Measurements from ENCODE around the gene HAL. TPM values are rescaled to one million over a fixed set of nuclear protein-coding genes. Genes with fewer than 3 reads are reported as not detected.

HAL gene
- total RNA-seq, 1 experiment from 2014 or later = 0.39 TPM

DNA sequence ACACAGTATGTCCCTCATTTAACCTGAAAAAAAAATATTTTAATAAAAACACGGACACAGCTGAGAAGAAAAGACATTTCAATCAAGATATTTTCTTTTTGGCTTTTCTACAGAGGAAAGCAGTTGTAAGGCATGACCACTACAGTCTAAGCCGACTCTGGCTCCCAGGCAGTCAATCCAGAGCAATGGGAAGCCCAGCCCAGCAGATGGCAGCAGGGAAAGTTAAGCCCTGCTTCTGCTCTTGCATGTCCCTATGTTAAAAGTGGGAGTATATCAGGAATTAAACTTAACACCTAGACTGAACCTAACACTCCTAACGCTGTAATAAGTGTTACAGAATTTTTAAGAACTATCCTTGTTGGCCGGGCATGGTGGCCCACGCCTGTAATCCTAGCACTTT, 19.5 kb upstream of the HAL start (continued):
- TF ChIP-seq, protein P1, sequence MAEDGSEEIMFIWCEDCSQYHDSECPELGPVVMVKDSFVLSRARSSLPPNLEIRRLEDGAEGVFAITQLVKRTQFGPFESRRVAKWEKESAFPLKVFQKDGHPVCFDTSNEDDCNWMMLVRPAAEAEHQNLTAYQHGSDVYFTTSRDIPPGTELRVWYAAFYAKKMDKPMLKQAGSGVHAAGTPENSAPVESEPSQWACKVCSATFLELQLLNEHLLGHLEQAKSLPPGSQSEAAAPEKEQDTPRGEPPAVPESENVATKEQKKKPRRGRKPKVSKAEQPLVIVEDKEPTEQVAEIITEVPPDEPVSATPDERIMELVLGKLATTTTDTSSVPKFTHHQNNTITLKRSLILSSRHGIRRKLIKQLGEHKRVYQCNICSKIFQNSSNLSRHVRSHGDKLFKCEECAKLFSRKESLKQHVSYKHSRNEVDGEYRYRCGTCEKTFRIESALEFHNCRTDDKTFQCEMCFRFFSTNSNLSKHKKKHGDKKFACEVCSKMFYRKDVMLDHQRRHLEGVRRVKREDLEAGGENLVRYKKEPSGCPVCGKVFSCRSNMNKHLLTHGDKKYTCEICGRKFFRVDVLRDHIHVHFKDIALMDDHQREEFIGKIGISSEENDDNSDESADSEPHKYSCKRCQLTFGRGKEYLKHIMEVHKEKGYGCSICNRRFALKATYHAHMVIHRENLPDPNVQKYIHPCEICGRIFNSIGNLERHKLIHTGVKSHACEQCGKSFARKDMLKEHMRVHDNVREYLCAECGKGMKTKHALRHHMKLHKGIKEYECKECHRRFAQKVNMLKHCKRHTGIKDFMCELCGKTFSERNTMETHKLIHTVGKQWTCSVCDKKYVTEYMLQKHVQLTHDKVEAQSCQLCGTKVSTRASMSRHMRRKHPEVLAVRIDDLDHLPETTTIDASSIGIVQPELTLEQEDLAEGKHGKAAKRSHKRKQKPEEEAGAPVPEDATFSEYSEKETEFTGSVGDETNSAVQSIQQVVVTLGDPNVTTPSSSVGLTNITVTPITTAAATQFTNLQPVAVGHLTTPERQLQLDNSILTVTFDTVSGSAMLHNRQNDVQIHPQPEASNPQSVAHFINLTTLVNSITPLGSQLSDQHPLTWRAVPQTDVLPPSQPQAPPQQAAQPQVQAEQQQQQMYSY (CRISPR knock-in tag; IDR thresholded peaks at IDR 0.05) = no peak

DNA sequence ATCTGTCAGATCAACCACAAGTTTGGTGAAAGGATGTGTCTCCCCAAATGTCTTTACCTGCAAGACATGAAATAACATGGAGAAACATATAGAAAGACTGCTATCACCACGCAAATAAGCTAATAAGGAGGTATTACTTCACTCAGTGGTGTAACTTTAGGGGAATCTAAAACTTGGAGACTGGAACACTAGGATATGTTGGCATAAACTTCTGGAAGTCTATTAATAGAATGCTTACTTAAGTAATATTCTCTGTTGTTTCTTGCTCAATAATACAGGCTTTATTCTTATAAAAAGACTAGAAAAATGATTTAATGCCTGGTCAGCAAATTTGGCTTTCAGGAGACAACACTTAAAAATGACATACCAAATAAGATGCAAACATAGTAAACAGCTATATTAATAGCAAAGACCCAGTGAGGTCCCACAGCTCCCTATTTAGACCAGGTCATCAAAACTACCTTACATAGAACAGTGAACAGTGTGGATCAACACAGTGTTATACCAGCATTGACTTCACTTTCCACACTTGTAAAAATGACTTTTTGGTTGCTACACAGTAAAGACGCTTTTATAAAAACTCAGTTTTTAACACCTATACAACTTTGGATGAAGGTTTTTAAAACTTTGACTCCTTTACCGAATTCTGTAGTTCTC, 18.9 kb upstream of the HAL start:
- no peaks in the 10 kb centered on the region for H3K9me3 Mint-ChIP-seq
- no peak for ATAC-seq
- no peak overlapping the region for H3K4me3 Mint-ChIP-seq
- ChIA-PET CTCF (no interaction called here), POLR2A (no interaction called here)
- H3K4me1 Mint-ChIP-seq = no peaks in the 10 kb centered on the region
- peaks cover 73% of the 10 kb centered on the region for H3K36me3 Mint-ChIP-seq
- TF ChIP-seq, protein P2, sequence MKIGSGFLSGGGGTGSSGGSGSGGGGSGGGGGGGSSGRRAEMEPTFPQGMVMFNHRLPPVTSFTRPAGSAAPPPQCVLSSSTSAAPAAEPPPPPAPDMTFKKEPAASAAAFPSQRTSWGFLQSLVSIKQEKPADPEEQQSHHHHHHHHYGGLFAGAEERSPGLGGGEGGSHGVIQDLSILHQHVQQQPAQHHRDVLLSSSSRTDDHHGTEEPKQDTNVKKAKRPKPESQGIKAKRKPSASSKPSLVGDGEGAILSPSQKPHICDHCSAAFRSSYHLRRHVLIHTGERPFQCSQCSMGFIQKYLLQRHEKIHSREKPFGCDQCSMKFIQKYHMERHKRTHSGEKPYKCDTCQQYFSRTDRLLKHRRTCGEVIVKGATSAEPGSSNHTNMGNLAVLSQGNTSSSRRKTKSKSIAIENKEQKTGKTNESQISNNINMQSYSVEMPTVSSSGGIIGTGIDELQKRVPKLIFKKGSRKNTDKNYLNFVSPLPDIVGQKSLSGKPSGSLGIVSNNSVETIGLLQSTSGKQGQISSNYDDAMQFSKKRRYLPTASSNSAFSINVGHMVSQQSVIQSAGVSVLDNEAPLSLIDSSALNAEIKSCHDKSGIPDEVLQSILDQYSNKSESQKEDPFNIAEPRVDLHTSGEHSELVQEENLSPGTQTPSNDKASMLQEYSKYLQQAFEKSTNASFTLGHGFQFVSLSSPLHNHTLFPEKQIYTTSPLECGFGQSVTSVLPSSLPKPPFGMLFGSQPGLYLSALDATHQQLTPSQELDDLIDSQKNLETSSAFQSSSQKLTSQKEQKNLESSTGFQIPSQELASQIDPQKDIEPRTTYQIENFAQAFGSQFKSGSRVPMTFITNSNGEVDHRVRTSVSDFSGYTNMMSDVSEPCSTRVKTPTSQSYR (CRISPR knock-in tag; IDR thresholded peaks at IDR 0.05) = no peak
- TF ChIP-seq, protein P3, sequence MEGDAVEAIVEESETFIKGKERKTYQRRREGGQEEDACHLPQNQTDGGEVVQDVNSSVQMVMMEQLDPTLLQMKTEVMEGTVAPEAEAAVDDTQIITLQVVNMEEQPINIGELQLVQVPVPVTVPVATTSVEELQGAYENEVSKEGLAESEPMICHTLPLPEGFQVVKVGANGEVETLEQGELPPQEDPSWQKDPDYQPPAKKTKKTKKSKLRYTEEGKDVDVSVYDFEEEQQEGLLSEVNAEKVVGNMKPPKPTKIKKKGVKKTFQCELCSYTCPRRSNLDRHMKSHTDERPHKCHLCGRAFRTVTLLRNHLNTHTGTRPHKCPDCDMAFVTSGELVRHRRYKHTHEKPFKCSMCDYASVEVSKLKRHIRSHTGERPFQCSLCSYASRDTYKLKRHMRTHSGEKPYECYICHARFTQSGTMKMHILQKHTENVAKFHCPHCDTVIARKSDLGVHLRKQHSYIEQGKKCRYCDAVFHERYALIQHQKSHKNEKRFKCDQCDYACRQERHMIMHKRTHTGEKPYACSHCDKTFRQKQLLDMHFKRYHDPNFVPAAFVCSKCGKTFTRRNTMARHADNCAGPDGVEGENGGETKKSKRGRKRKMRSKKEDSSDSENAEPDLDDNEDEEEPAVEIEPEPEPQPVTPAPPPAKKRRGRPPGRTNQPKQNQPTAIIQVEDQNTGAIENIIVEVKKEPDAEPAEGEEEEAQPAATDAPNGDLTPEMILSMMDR (IDR thresholded peaks at IDR 0.05) = no peak
- DNase-seq (ENCODE audit: low spot score) = no peak
- H3K27me3 Mint-ChIP-seq (ENCODE audit: low read depth) = no peaks in the 10 kb centered on the region
- H3K27ac Mint-ChIP-seq = no peak overlapping the region

GRCh38 chr12:96007729-96008128, 11.6 kb upstream of the HAL start:
- TF ChIP-seq EMX1 (CRISPR knock-in tag; IDR thresholded peaks at IDR 0.05) (no peak), ZNF396 (CRISPR knock-in tag; IDR thresholded peaks at IDR 0.05; ENCODE audit: borderline replicate concordance) (no peak), ZMAT4 (CRISPR knock-in tag; IDR thresholded peaks at IDR 0.05) (no peak), ZNF263 (CRISPR knock-in tag; IDR thresholded peaks at IDR 0.05; ENCODE audit: low read depth) (no peak), ZNF121 (CRISPR knock-in tag; IDR thresholded peaks at IDR 0.05) (no peak), JUN (CRISPR knock-in tag; IDR thresholded peaks at IDR 0.05) (no peak), NFYB (CRISPR knock-in tag; conservative IDR thresholded peaks at IDR 0.05; ENCODE audit: low read depth) (no peak), MXD4 (CRISPR knock-in tag; IDR thresholded peaks at IDR 0.05; ENCODE audit: borderline replicate concordance) (no peak), RELA (CRISPR knock-in tag; IDR thresholded peaks at IDR 0.05; ENCODE audit: borderline replicate concordance) (no peak)
- TF ChIP-seq, protein P4, sequence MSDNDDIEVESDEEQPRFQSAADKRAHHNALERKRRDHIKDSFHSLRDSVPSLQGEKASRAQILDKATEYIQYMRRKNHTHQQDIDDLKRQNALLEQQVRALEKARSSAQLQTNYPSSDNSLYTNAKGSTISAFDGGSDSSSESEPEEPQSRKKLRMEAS (CRISPR knock-in tag; IDR thresholded peaks at IDR 0.05) = no peak
- TF ChIP-seq, protein P5, sequence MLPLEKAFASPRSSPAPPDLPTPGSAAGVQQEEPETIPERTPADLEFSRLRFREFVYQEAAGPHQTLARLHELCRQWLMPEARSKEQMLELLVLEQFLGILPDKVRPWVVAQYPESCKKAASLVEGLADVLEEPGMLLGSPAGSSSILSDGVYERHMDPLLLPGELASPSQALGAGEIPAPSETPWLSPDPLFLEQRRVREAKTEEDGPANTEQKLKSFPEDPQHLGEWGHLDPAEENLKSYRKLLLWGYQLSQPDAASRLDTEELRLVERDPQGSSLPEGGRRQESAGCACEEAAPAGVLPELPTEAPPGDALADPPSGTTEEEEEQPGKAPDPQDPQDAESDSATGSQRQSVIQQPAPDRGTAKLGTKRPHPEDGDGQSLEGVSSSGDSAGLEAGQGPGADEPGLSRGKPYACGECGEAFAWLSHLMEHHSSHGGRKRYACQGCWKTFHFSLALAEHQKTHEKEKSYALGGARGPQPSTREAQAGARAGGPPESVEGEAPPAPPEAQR (CRISPR knock-in tag; IDR thresholded peaks at IDR 0.05) = no peak
- TF ChIP-seq, protein P6, sequence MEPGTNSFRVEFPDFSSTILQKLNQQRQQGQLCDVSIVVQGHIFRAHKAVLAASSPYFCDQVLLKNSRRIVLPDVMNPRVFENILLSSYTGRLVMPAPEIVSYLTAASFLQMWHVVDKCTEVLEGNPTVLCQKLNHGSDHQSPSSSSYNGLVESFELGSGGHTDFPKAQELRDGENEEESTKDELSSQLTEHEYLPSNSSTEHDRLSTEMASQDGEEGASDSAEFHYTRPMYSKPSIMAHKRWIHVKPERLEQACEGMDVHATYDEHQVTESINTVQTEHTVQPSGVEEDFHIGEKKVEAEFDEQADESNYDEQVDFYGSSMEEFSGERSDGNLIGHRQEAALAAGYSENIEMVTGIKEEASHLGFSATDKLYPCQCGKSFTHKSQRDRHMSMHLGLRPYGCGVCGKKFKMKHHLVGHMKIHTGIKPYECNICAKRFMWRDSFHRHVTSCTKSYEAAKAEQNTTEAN (CRISPR knock-in tag; IDR thresholded peaks at IDR 0.05) = no peak
- H3K36me3 Mint-ChIP-seq = peaks cover 67% of the 10 kb centered on the region
- CTCF ChIA-PET = no interaction called here
- no peaks in the 10 kb centered on the region for H3K27me3 Mint-ChIP-seq (ENCODE audit: low read depth)
- no peaks in the 10 kb centered on the region for H3K9me3 Mint-ChIP-seq
- ATAC-seq (no peak), DNase-seq (ENCODE audit: low spot score) (no peak)
- no peak overlapping the region for H3K27ac Mint-ChIP-seq
- no peak overlapping the region for H3K4me3 Mint-ChIP-seq
- no peaks in the 10 kb centered on the region for H3K4me1 Mint-ChIP-seq
- POLR2A ChIA-PET = interaction anchor here (0.9 kb wide), 1 partner anchor 9 kb away, joined by 3 read pairs; no protein-coding TSS in a partner anchor

All from WTC11 (cell line).